Measurements from ENCODE around the gene HORMAD2. TPM values are rescaled to one million over a fixed set of nuclear protein-coding genes. Genes with fewer than 3 reads are reported as not detected.

HORMAD2 gene
- total RNA-seq, 1 donor from 2014 or later, result not detected

- Histone ChIP-seq H3K27ac (ENCODE audit: low read depth, low read length) (no peak overlapping the region), H4K20me1 (ENCODE audit: insufficient read depth, low read length) (no peaks in the 10 kb centered on the region), H3K79me2 (ENCODE audit: insufficient read depth, low read length) (no peaks in the 10 kb centered on the region), H3K27me3 (ENCODE audit: insufficient read depth, low read length) (no peaks in the 10 kb centered on the region), H2AFZ (ENCODE audit: low read depth, low read length) (no peak overlapping the region), H3K9me3 (ENCODE audit: insufficient read depth, low read depth, low read length) (no peaks in the 10 kb centered on the region), H3K4me3 (ENCODE audit: insufficient read depth, low read depth, low read length) (no peak overlapping the region), H3K4me1 (ENCODE audit: insufficient read depth, low read length) (peaks cover 5% of the 10 kb centered on the region), H3K4me2 (ENCODE audit: low read length) (no peak overlapping the region), H3K36me3 (ENCODE audit: insufficient read depth, low read length) (no peaks in the 10 kb centered on the region), H3K9ac (ENCODE audit: low read length) (no peak overlapping the region)
- no peak overlapping the region for H3K27ac Mint-ChIP-seq (ENCODE audit: unreplicated experiment)
- H3K36me3 Mint-ChIP-seq (ENCODE audit: low read depth, unreplicated experiment), result no peaks in the 10 kb centered on the region
- peaks cover 49% of the 10 kb centered on the region for H3K4me1 Mint-ChIP-seq (ENCODE audit: low read depth, unreplicated experiment)
- H3K4me3 Mint-ChIP-seq (ENCODE audit: unreplicated experiment), result no peak overlapping the region
- no peaks in the 10 kb centered on the region for H3K9me3 Mint-ChIP-seq (ENCODE audit: unreplicated experiment)
- DNase-seq (ENCODE audit: low read depth) (no peak), FAIRE-seq (no peak)
- H3K27me3 Mint-ChIP-seq (ENCODE audit: low read depth, unreplicated experiment), result no peaks in the 10 kb centered on the region
- no peak for TF ChIP-seq EZH2 (IDR thresholded peaks at IDR 0.05; ENCODE audit: insufficient read depth, low read length)
- no peak for TF ChIP-seq CTCF (IDR thresholded peaks at IDR 0.05; ENCODE audit: insufficient read depth, low read depth, low read length)
These were observed 105.3 kb downstream of the HORMAD2 start for GRCh38 chr22:30185549-30185948.

GRCh38 chr22:30186041-30186440 is 105.8 kb downstream of the HORMAD2 start:
- no peaks in the 10 kb centered on the region for H3K36me3 ChIP-seq (ENCODE audit: insufficient read depth, low read length)
- H3K27ac Mint-ChIP-seq (ENCODE audit: unreplicated experiment), result peak overlapping the region; percentile 42
- no peaks in the 10 kb centered on the region for H3K36me3 Mint-ChIP-seq (ENCODE audit: low read depth, unreplicated experiment)
- no peaks in the 10 kb centered on the region for H4K20me1 ChIP-seq (ENCODE audit: insufficient read depth, low read length)
- no peak overlapping the region for H2AFZ ChIP-seq (ENCODE audit: low read depth, low read length)
- no peak for TF ChIP-seq CTCF (IDR thresholded peaks at IDR 0.05; ENCODE audit: insufficient read depth, low read depth, low read length)
- TF ChIP-seq EZH2 (IDR thresholded peaks at IDR 0.05; ENCODE audit: insufficient read depth, low read length), result no peak
- H3K9ac ChIP-seq (ENCODE audit: low read length), result no peak overlapping the region
- no peaks in the 10 kb centered on the region for H3K27me3 Mint-ChIP-seq (ENCODE audit: low read depth, unreplicated experiment)
- H3K4me1 Mint-ChIP-seq (ENCODE audit: low read depth, unreplicated experiment), result peaks cover 54% of the 10 kb centered on the region
- no peak overlapping the region for H3K4me3 Mint-ChIP-seq (ENCODE audit: unreplicated experiment)
- no peak for DNase-seq (ENCODE audit: low read depth)
- H3K79me2 ChIP-seq (ENCODE audit: insufficient read depth, low read length), result no peaks in the 10 kb centered on the region
- no peak overlapping the region for H3K4me2 ChIP-seq (ENCODE audit: low read length)
- no peak for FAIRE-seq
- H3K27me3 ChIP-seq (ENCODE audit: insufficient read depth, low read length), result no peaks in the 10 kb centered on the region
- no peaks in the 10 kb centered on the region for H3K9me3 ChIP-seq (ENCODE audit: insufficient read depth, low read depth, low read length)
- no peak overlapping the region for H3K27ac ChIP-seq (ENCODE audit: low read depth, low read length)
- H3K4me1 ChIP-seq (ENCODE audit: insufficient read depth, low read length), result peaks cover 10% of the 10 kb centered on the region
- no peaks in the 10 kb centered on the region for H3K9me3 Mint-ChIP-seq (ENCODE audit: unreplicated experiment)
- no peak overlapping the region for H3K4me3 ChIP-seq (ENCODE audit: insufficient read depth, low read depth, low read length)

- Mint-ChIP-seq H3K4me3 (ENCODE audit: unreplicated experiment) (no peak overlapping the region), H3K4me1 (ENCODE audit: low read depth, unreplicated experiment) (peaks cover 58% of the 10 kb centered on the region), H3K9me3 (ENCODE audit: unreplicated experiment) (no peaks in the 10 kb centered on the region), H3K36me3 (ENCODE audit: low read depth, unreplicated experiment) (no peaks in the 10 kb centered on the region), H3K27ac (ENCODE audit: unreplicated experiment) (peak overlapping the region; percentile 42), H3K27me3 (ENCODE audit: low read depth, unreplicated experiment) (no peaks in the 10 kb centered on the region)
- H3K36me3 ChIP-seq (ENCODE audit: insufficient read depth, low read length), result no peaks in the 10 kb centered on the region
- TF ChIP-seq EZH2 (IDR thresholded peaks at IDR 0.05; ENCODE audit: insufficient read depth, low read length), result no peak
- TF ChIP-seq CTCF (IDR thresholded peaks at IDR 0.05; ENCODE audit: insufficient read depth, low read depth, low read length), result no peak
- no peak overlapping the region for H3K9ac ChIP-seq (ENCODE audit: low read length)
- no peak overlapping the region for H3K27ac ChIP-seq (ENCODE audit: low read depth, low read length)
- no peak for FAIRE-seq
- no peak overlapping the region for H2AFZ ChIP-seq (ENCODE audit: low read depth, low read length)
- no peak overlapping the region for H3K4me3 ChIP-seq (ENCODE audit: insufficient read depth, low read depth, low read length)
- no peak overlapping the region for H3K4me2 ChIP-seq (ENCODE audit: low read length)
- DNase-seq (ENCODE audit: low read depth), result no peak
- H3K79me2 ChIP-seq (ENCODE audit: insufficient read depth, low read length), result no peaks in the 10 kb centered on the region
- no peaks in the 10 kb centered on the region for H3K27me3 ChIP-seq (ENCODE audit: insufficient read depth, low read length)
- no peaks in the 10 kb centered on the region for H4K20me1 ChIP-seq (ENCODE audit: insufficient read depth, low read length)
- peaks cover 14% of the 10 kb centered on the region for H3K4me1 ChIP-seq (ENCODE audit: insufficient read depth, low read length)
- no peaks in the 10 kb centered on the region for H3K9me3 ChIP-seq (ENCODE audit: insufficient read depth, low read depth, low read length)
These were observed 106.2 kb downstream of the HORMAD2 start for GRCh38 chr22:30186510-30186909.
